Sigmoid colon (tissue), 3 donors: ENCODE results near the gene FOLR3.

Experiments
- POLR2A ChIP-seq, 2 donors: fragments of 450-650 bp; IDR thresholded peaks; one replicate each; pipeline ENCODE4 v1.6.1; 2016; ENCODE audit warnings: antibody characterized with exemption in 2 of 2, mild to moderate bottlenecking in 2 of 2, moderate library complexity in 2 of 2
- TF ChIP-seq, protein P1 (sequence below), 4 experiments: fragments of 450-650 bp in 3 of 4; fragments of 200-600 bp in 1 of 4; IDR thresholded peaks; one replicate each; pipeline ENCODE4 v1.5.1; 2016 to 2019; ENCODE audit warnings: antibody characterized with exemption in 4 of 4, mild to moderate bottlenecking in 3 of 4, moderate library complexity in 2 of 4

DNA sequence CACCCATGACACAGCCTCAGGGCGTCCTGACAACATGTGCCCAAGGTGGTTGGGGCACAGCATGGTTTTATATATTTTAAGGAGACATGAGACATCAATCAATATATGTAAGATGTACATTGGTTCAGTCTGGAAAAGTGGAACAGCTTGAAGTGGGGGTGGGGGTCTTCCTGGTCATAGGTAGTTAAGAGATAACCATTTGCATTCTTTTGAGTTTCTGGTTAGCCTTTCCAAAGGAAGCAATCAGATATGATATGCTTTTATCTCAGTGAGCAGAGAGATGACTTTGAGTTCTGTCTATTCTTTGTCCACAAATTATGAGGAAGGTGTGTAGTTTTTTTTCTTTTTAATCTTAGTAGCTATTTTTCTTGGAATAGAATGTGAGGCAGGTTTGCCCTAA, 12.9 kb upstream of the FOLR3 start:
- TF ChIP-seq, protein P1, sequence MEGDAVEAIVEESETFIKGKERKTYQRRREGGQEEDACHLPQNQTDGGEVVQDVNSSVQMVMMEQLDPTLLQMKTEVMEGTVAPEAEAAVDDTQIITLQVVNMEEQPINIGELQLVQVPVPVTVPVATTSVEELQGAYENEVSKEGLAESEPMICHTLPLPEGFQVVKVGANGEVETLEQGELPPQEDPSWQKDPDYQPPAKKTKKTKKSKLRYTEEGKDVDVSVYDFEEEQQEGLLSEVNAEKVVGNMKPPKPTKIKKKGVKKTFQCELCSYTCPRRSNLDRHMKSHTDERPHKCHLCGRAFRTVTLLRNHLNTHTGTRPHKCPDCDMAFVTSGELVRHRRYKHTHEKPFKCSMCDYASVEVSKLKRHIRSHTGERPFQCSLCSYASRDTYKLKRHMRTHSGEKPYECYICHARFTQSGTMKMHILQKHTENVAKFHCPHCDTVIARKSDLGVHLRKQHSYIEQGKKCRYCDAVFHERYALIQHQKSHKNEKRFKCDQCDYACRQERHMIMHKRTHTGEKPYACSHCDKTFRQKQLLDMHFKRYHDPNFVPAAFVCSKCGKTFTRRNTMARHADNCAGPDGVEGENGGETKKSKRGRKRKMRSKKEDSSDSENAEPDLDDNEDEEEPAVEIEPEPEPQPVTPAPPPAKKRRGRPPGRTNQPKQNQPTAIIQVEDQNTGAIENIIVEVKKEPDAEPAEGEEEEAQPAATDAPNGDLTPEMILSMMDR (IDR thresholded peaks at IDR 0.05) = no peak
- no peak for TF ChIP-seq POLR2A (IDR thresholded peaks at IDR 0.05)
